SK-N-SH treated with all-trans-retinoic acid at 6 μM for 48 hours (cell line): Measurements from ENCODE around the gene UBAP2.
"Not testable (repeated sequence)": the region's sequence is repeated elsewhere in the genome, so short reads cannot be mapped to it uniquely, and the experiment has no call there.

Source experiments
- ATAC-seq: fragments of 200-7000 bp; cut with Tn5 transposase; 3 replicates; pipeline ENCODE4 v1.9.1; 2020; ENCODE audit warnings: mild to moderate bottlenecking, moderate library complexity
- ARNTL ChIP-seq: fragments of 450-650 bp; formaldehyde crosslinking; IDR thresholded peaks from 2 replicates; pipeline ENCODE4 v1.5.0; 2020; ENCODE audit warnings: low read depth, mild to moderate bottlenecking, moderate library complexity, borderline replicate concordance
- BACH2 ChIP-seq: fragments of 250-450 bp; sonication (Bioruptor Pico); IDR thresholded peaks from 2 replicates; pipeline ENCODE4 v1.9.0; 2021; ENCODE audit warnings: mild to moderate bottlenecking, borderline replicate concordance
- CSDC2 ChIP-seq: fragments of 250-450 bp; sonication (Bioruptor Pico); IDR thresholded peaks from 2 replicates; pipeline ENCODE4 v1.5.0; 2020; ENCODE audit warnings: mild to moderate bottlenecking, moderate library complexity
- ESRRG ChIP-seq: fragments of 250-450 bp; sonication (Bioruptor Pico); IDR thresholded peaks from 2 replicates; pipeline ENCODE4 v1.6.1; 2021; ENCODE audit warnings: mild to moderate bottlenecking
- GLIS3 ChIP-seq: fragments of 250-450 bp; sonication (Bioruptor Pico); IDR thresholded peaks from 2 replicates; pipeline ENCODE4 v1.5.0; 2020; ENCODE audit warnings: mild to moderate bottlenecking, moderate library complexity
- ISL1 ChIP-seq: fragments of 250-450 bp; sonication (Bioruptor Pico); IDR thresholded peaks from 2 replicates; pipeline ENCODE4 v2.1.2; 2022; ENCODE audit warnings: mild to moderate bottlenecking, moderate library complexity
- PPARA ChIP-seq: fragments of 250-450 bp; sonication (Bioruptor Pico); IDR thresholded peaks from 2 replicates; pipeline ENCODE4 v1.5.0; 2020; ENCODE audit warnings: mild to moderate bottlenecking, borderline replicate concordance
- RARB ChIP-seq: fragments of 250-450 bp; sonication (Bioruptor Pico); IDR thresholded peaks from 2 replicates; pipeline ENCODE4 v1.8.0; 2021; ENCODE audit warnings: mild to moderate bottlenecking, moderate library complexity
- SNAI2 ChIP-seq: fragments of 250-450 bp; sonication (Bioruptor Pico); IDR thresholded peaks from 2 replicates; pipeline ENCODE4 v1.5.0; 2020; ENCODE audit warnings: mild to moderate bottlenecking, moderate library complexity
- TCF4 ChIP-seq: fragments of 250-450 bp; sonication (Bioruptor Pico); IDR thresholded peaks from 2 replicates; pipeline ENCODE4 v1.8.0; 2021; ENCODE audit warnings: mild to moderate bottlenecking, moderate library complexity, borderline replicate concordance
- TOX ChIP-seq: fragments of 250-450 bp; sonication (Bioruptor Pico); IDR thresholded peaks from 2 replicates; pipeline ENCODE4 v1.8.0; 2021; ENCODE audit warnings: mild to moderate bottlenecking, moderate library complexity, borderline replicate concordance
- ZC3H10 ChIP-seq: fragments of 250-450 bp; sonication (Bioruptor Pico); IDR thresholded peaks from 2 replicates; pipeline ENCODE4 v1.5.1; 2021; ENCODE audit warnings: mild to moderate bottlenecking, moderate library complexity
- ZFP3 ChIP-seq: fragments of 250-450 bp; sonication (Bioruptor Pico); IDR thresholded peaks from 2 replicates; pipeline ENCODE4 v1.5.0; 2020; ENCODE audit warnings: mild to moderate bottlenecking, moderate library complexity
- ZNF565 ChIP-seq: fragments of 450-650 bp; formaldehyde crosslinking; conservative IDR thresholded peaks from 2 replicates; pipeline ENCODE4 v1.5.0; 2020; ENCODE audit warnings: low read depth, mild to moderate bottlenecking, moderate library complexity
- ZNF70 ChIP-seq: fragments of 450-650 bp; formaldehyde crosslinking; IDR thresholded peaks from 2 replicates; pipeline ENCODE4 v1.5.0; 2020; ENCODE audit warnings: mild to moderate bottlenecking, moderate library complexity
- ZNF8 ChIP-seq: fragments of 450-650 bp; formaldehyde crosslinking; IDR thresholded peaks from 2 replicates; pipeline ENCODE4 v1.5.0; 2020; ENCODE audit warnings: mild to moderate bottlenecking, moderate library complexity
- TF ChIP-seq, protein P1 (sequence below): fragments of 250-450 bp; sonication (Bioruptor Pico); IDR thresholded peaks from 2 replicates; pipeline ENCODE4 v1.5.1; 2020; ENCODE audit warnings: low read depth, mild to moderate bottlenecking, moderate library complexity
- TF ChIP-seq, protein P2 (sequence below): fragments of 250-450 bp; sonication (Bioruptor Pico); IDR thresholded peaks from 2 replicates; pipeline ENCODE4 v1.5.0; 2020; ENCODE audit warnings: mild to moderate bottlenecking, moderate library complexity

Gene UBAP2

DNA sequence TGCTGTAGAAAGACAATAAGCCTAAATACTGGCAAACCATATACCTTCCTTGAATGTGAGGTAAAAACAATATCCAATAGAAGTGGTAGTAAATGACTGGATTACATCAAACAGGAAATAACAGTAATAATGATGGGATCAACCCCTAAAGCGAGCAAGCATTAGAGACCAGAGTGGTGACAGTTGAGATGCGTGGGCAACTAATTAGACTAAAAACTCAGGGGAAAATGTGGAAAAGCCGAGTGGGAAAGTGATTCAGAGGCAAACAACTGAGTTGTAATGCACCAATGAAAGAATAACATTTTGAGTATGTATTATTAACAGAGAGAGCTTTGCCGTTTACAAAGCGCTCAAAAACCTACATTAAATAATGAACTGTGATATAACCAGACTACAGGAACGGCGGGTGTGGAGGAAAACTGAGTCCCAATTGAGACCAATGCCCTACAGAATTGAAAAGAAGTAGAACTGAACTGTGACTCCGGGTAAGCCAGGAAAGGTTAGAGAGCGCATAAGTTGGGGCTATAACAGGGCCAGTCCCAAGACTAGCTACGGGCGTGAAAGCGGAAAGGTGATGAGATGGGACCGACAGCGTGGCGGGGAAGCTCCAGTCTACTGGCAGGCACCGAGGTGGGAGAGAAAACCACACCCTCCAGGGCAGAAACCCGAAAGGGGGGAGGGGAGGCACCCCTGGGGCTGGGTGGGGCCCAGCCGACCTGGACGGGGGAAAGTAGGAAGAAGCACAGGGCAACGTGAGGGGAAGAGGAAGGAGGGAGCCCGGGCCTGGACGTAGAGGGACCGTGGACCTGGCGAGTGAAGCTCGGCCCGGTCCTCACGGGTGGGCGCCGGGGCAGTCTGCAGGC is 592 bp downstream of the UBAP2 start (continued):
- TF ChIP-seq GLIS3 (no peak), ZNF70 (CRISPR knock-in tag) (no peak), ZFP3 (no peak), BACH2 (no peak), PPARA (CRISPR knock-in tag) (no peak), SNAI2 (CRISPR knock-in tag) (no peak)
- TF ChIP-seq, protein P1, sequence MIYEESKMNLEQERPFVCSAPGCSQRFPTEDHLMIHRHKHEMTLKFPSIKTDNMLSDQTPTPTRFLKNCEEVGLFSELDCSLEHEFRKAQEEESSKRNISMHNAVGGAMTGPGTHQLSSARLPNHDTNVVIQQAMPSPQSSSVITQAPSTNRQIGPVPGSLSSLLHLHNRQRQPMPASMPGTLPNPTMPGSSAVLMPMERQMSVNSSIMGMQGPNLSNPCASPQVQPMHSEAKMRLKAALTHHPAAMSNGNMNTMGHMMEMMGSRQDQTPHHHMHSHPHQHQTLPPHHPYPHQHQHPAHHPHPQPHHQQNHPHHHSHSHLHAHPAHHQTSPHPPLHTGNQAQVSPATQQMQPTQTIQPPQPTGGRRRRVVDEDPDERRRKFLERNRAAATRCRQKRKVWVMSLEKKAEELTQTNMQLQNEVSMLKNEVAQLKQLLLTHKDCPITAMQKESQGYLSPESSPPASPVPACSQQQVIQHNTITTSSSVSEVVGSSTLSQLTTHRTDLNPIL (CRISPR knock-in tag), result no peak

DNA sequence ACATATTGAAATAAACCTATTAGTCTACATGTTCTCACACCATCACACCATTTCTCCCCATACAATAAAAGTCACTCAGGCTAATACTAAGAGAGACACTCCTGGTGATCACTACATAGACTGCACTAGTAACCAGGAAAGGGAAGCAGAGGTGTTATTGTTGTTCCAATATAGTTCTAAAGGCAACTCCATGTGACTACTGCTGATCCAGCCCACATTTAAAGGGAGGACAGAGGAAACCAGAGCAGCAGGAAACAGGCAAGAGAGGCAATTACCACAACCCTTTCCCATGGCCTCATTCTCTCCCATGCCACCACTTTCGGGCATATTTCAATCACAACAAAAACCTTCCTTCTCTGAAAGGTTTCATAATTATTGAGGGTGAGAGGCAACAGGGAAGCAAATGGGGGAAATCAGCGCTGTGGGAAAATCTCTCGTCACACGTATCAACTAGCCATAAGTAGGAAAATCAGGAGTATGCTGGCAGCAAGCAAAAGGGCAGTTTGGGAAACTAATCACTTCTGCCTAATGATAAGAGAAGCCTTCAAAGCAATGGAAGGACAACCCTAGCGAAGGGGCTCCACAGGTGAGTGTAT is 1.8 kb downstream of the UBAP2 start:
- TF ChIP-seq CSDC2 (CRISPR knock-in tag) (no peak), ZNF70 (CRISPR knock-in tag) (no peak)
- ATAC-seq, result no peak

DNA sequence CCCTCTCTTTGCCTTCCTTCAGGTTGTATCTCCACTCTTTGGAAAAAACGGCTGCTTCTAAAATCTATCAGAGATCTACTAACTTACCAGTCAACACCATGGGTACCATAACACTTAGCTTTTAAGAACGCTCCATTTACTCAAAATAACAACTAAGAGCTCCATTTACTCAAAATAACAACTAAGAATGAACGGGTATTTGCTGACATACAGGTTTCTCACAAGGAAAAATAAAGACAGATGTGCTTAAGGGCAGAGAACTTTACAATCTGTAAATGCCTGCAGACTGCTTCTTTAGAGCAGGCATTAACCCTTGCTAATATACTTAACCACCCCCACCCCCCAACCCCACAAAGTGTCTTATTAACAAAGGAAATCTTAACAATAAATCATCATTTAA is 2.8 kb downstream of the UBAP2 start:
- TF ChIP-seq ZC3H10 (CRISPR knock-in tag), result no peak
- no peak for TF ChIP-seq TOX (CRISPR knock-in tag)
- no peak for TF ChIP-seq ISL1 (CRISPR knock-in tag)
- no peak for TF ChIP-seq RARB
- TF ChIP-seq, protein P2, sequence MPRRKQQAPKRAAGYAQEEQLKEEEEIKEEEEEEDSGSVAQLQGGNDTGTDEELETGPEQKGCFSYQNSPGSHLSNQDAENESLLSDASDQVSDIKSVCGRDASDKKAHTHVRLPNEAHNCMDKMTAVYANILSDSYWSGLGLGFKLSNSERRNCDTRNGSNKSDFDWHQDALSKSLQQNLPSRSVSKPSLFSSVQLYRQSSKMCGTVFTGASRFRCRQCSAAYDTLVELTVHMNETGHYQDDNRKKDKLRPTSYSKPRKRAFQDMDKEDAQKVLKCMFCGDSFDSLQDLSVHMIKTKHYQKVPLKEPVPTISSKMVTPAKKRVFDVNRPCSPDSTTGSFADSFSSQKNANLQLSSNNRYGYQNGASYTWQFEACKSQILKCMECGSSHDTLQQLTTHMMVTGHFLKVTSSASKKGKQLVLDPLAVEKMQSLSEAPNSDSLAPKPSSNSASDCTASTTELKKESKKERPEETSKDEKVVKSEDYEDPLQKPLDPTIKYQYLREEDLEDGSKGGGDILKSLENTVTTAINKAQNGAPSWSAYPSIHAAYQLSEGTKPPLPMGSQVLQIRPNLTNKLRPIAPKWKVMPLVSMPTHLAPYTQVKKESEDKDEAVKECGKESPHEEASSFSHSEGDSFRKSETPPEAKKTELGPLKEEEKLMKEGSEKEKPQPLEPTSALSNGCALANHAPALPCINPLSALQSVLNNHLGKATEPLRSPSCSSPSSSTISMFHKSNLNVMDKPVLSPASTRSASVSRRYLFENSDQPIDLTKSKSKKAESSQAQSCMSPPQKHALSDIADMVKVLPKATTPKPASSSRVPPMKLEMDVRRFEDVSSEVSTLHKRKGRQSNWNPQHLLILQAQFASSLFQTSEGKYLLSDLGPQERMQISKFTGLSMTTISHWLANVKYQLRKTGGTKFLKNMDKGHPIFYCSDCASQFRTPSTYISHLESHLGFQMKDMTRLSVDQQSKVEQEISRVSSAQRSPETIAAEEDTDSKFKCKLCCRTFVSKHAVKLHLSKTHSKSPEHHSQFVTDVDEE (CRISPR knock-in tag), result no peak
- TF ChIP-seq ZNF565 (CRISPR knock-in tag), result no peak
- no peak for TF ChIP-seq SNAI2 (CRISPR knock-in tag)
- TF ChIP-seq ZNF8, result no peak
- no peak for TF ChIP-seq ARNTL (CRISPR knock-in tag)
- TF ChIP-seq ESRRG (CRISPR knock-in tag), result no peak
- TF ChIP-seq BACH2, result no peak
- TF ChIP-seq TCF4 (CRISPR knock-in tag), result no peak
- no peak for TF ChIP-seq CSDC2 (CRISPR knock-in tag)
- ATAC-seq, result no peak

DNA sequence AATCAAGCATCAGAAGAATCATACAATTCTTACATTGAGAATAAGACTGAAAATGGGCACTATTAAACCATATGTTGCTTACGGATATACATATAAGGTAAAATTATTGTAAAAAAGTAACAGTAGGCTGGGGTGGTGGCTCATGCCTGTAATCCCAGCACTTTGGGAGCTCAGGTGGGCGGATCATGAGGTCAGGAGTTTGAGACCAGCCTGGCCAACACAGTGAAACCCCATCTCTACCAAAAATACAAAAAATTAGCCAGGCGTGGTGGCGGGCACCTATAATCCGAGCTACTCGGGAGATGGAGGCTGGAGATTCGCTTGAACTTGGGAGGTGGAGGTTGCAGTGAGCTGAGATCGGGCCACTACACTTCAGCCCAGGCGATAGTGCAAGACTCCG is 6.6 kb downstream of the UBAP2 start:
- not testable (repeated sequence) for ATAC-seq

DNA sequence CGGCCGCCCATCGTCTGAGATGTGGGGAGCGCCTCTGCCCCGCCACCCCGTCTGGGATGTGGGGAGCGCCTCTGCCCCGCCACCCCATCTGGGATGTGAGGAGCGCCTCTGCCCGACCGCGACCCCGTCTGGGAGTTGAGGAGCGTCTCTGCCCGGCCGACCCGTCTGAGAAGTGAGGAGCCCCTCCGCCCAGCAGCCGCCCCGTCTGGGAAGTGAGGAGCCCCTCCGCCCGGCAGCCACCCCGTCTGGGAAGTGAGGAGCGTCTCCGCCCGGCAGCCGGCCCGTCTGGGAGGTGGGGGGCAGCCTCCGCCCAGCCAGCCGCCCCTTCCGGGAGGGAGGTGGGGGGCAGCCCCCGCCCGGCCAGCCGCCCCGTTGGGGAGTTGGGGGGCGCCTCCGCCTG is 9.8 kb downstream of the UBAP2 start:
- ATAC-seq, result not testable (repeated sequence)

DNA sequence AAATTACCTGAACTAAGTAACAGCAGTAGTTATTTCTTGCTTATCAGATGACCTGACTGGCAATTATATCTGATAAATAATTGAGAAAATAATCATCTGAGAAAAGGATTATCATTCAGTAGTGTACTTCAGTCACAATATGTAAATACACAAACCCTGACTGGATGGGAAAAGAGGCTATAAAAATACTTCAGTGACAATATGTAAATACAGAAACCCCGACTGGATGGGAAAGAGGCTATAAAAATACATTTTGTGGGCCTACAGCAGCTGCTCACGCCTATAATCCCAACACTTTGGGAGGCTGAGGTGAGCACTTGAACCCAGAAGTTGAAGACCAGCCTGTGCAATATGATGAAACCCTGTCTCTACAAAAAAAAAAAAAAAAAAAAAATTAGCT is 11.1 kb downstream of the UBAP2 start:
- ATAC-seq, result no peak

More for the DNA sequence above, 11.1 kb downstream of the UBAP2 start:
- TF ChIP-seq, protein P2 (CRISPR knock-in tag), result no peak
- no peak for TF ChIP-seq TOX (CRISPR knock-in tag)
